Nephron progenitor cell (in vitro differentiated cells): ENCODE results near the gene PTPN3.

ENCODE experiments used
- DNase-seq: peaks from one replicate; pipeline ENCODE4 v3.0.0; 2021
- H3K27ac Mint-ChIP-seq: 2 replicates; pipeline ENCODE4 v1.8.0; 2021; ENCODE audit warnings: mild to moderate bottlenecking, moderate library complexity, mixed read lengths
- H3K27me3 Mint-ChIP-seq: 2 replicates; pipeline ENCODE4 v1.8.0; 2021; ENCODE audit warnings: mild to moderate bottlenecking, low read depth, mixed read lengths; ENCODE audit not compliant: poor library complexity
- H3K36me3 Mint-ChIP-seq: 2 replicates; pipeline ENCODE4 v1.8.0; 2021; ENCODE audit warnings: low read depth, mixed read lengths
- H3K4me1 Mint-ChIP-seq: 2 replicates; pipeline ENCODE4 v1.8.0; 2021; ENCODE audit warnings: mixed read lengths
- H3K4me3 Mint-ChIP-seq: 2 replicates; pipeline ENCODE4 v1.8.0; 2021; ENCODE audit warnings: mild to moderate bottlenecking, moderate library complexity, mixed read lengths
- H3K9me3 Mint-ChIP-seq: 2 replicates; pipeline ENCODE4 v1.8.0; 2021; ENCODE audit warnings: mild to moderate bottlenecking, moderate library complexity, mixed read lengths
- TF ChIP-seq, protein P1 (sequence below): fragments of 200-600 bp; sonication (generic); IDR thresholded peaks from 2 replicates; pipeline ENCODE4 v1.5.0; 2021; ENCODE audit warnings: antibody characterized with exemption

PTPN3 gene

DNA sequence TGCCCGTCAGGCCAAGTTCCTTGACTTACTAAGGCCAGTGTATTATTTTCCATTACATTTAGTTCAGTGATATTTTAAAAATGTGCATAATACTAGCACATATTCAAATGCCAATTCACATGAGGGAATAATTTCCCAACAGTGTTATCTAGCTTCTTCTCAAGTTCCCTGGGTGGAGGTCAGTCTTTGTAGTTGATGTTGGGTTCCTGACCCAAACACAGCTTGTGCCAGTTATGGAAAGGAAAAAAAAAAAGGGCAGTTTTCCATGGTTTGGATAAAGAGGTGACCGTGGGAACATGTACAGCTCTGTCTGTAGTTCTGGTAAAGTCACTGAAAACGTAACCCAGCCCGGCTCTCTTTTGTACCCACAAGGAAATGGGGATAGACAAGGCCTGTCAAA is 11.5 kb upstream of the PTPN3 start:
- H3K36me3 Mint-ChIP-seq: no peaks in the 10 kb centered on the region
- peaks cover 11% of the 10 kb centered on the region for H3K4me1 Mint-ChIP-seq
- DNase-seq: no peak
- H3K9me3 Mint-ChIP-seq: no peaks in the 10 kb centered on the region
- no peak overlapping the region for H3K27ac Mint-ChIP-seq
- peaks cover 48% of the 10 kb centered on the region for H3K27me3 Mint-ChIP-seq
- H3K4me3 Mint-ChIP-seq: no peak overlapping the region
- TF ChIP-seq, protein P1, sequence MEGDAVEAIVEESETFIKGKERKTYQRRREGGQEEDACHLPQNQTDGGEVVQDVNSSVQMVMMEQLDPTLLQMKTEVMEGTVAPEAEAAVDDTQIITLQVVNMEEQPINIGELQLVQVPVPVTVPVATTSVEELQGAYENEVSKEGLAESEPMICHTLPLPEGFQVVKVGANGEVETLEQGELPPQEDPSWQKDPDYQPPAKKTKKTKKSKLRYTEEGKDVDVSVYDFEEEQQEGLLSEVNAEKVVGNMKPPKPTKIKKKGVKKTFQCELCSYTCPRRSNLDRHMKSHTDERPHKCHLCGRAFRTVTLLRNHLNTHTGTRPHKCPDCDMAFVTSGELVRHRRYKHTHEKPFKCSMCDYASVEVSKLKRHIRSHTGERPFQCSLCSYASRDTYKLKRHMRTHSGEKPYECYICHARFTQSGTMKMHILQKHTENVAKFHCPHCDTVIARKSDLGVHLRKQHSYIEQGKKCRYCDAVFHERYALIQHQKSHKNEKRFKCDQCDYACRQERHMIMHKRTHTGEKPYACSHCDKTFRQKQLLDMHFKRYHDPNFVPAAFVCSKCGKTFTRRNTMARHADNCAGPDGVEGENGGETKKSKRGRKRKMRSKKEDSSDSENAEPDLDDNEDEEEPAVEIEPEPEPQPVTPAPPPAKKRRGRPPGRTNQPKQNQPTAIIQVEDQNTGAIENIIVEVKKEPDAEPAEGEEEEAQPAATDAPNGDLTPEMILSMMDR: no peak

DNA sequence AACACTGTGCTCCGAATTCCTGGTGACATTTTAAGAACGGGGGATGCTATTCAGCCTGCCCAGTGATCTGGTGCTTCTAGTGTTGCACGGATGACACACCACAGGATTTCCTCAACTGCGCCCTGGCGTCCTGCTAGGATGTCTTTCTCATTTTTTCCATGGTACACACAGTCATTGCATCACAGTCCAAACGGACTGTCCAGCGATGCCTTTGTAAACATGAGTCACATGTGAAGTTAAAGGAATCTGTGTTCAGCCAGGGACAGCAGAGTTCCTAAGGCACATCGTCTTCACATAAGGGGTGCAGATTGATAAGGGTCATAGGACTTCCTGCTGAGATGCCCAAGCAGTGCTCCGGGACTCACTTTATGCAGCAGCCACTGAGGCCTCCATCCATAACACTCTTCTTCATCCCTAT is 9.3 kb upstream of the PTPN3 start:
- no peak for DNase-seq
- Mint-ChIP-seq H3K4me1 (peaks cover 13% of the 10 kb centered on the region), H3K27me3 (peaks cover 48% of the 10 kb centered on the region), H3K9me3 (no peaks in the 10 kb centered on the region), H3K4me3 (no peak overlapping the region), H3K36me3 (no peaks in the 10 kb centered on the region), H3K27ac (no peak overlapping the region)
- TF ChIP-seq, protein P1: no peak

- Mint-ChIP-seq H3K4me3 (no peak overlapping the region), H3K9me3 (no peaks in the 10 kb centered on the region), H3K36me3 (no peaks in the 10 kb centered on the region), H3K27ac (no peak overlapping the region), H3K4me1 (peaks cover 13% of the 10 kb centered on the region), H3K27me3 (peaks cover 60% of the 10 kb centered on the region)
- DNase-seq: no peak
- TF ChIP-seq, protein P1: no peak
Observed at GRCh38 chr9:109506097-109506712, 8.1 kb upstream of the PTPN3 start.

DNA sequence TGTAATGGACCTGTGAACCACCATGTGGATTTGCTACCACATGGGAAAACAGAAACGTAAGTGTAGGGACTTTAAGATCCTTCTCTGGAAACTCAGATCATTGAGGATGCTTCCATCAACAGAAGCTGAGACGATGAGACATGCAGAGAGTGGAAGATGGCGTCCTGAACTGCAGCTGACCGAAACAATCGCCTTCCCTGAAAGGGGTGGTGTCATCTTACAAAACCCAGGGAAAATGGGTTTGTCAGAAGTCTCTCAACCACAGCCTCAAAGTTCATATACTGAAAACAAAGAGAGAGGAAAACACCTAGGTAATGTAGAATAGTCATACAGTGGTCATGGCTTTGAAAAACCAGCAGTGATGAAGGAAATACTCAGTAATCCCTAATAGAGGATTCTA is 6.6 kb upstream of the PTPN3 start:
- no peak overlapping the region for H3K4me3 Mint-ChIP-seq
- peaks cover 13% of the 10 kb centered on the region for H3K4me1 Mint-ChIP-seq
- no peaks in the 10 kb centered on the region for H3K9me3 Mint-ChIP-seq
- no peak for DNase-seq
- peaks cover 72% of the 10 kb centered on the region for H3K27me3 Mint-ChIP-seq
- H3K36me3 Mint-ChIP-seq: no peaks in the 10 kb centered on the region
- TF ChIP-seq, protein P1: no peak
- H3K27ac Mint-ChIP-seq: no peak overlapping the region

- Mint-ChIP-seq H3K4me1 (peaks cover 28% of the 10 kb centered on the region), H3K27ac (no peak overlapping the region), H3K27me3 (peaks cover 85% of the 10 kb centered on the region), H3K36me3 (no peaks in the 10 kb centered on the region), H3K4me3 (peak overlapping the region; percentile 71), H3K9me3 (no peaks in the 10 kb centered on the region)
- TF ChIP-seq, protein P1: no peak
- no peak for DNase-seq
Observed at GRCh38 chr9:109500421-109500974, 2.4 kb upstream of the PTPN3 start.
